H9 (cell line): Measurements from ENCODE around the gene CDK6. TPM values are rescaled to one million over a fixed set of nuclear protein-coding genes. Genes with fewer than 3 reads are reported as not detected.

Experiments used
- DNase-seq: peaks from one replicate; pipeline ENCODE4 v3.0.0-alpha.2; 2017
- H2AFZ ChIP-seq: one replicate; pipeline ENCODE4 v1.6.1; 2013; ENCODE audit warnings: mild to moderate bottlenecking, low read length, control low read depth, moderate library complexity
- H2AK5ac ChIP-seq: 2 replicates; pipeline ENCODE4 v1.6.1; 2013; ENCODE audit warnings: low read length, control low read depth, mixed read lengths; ENCODE audit not compliant: insufficient read length
- H2BK120ac ChIP-seq: one replicate; pipeline ENCODE4 v1.6.1; 2013; ENCODE audit warnings: low read depth, mild to moderate bottlenecking, low read length, control low read depth, inconsistent platforms; ENCODE audit not compliant: poor library complexity, severe bottlenecking
- H2BK12ac ChIP-seq: 2 replicates; pipeline ENCODE4 v1.6.1; 2013; ENCODE audit warnings: low read length, control low read depth, mixed read lengths, low read depth; ENCODE audit not compliant: insufficient read length
- H2BK15ac ChIP-seq: 2 replicates; pipeline ENCODE4 v1.6.1; 2013; ENCODE audit warnings: low read depth, low read length, control low read depth
- H2BK20ac ChIP-seq: one replicate; pipeline ENCODE4 v1.6.1; 2013; ENCODE audit warnings: low read depth, mild to moderate bottlenecking, low read length, control low read depth, inconsistent platforms; ENCODE audit not compliant: poor library complexity, severe bottlenecking
- H2BK5ac ChIP-seq: 2 replicates; pipeline ENCODE4 v1.6.1; 2013; ENCODE audit warnings: low read length, control low read depth, mixed read lengths; ENCODE audit not compliant: insufficient read length
- H3K14ac ChIP-seq: 2 replicates; pipeline ENCODE4 v1.6.1; 2013; ENCODE audit warnings: low read length, control low read depth; ENCODE audit not compliant: insufficient read depth
- H3K18ac ChIP-seq: 2 replicates; pipeline ENCODE4 v1.6.1; 2013; ENCODE audit warnings: low read depth, mild to moderate bottlenecking, mixed read lengths, low read length, control low read depth; ENCODE audit not compliant: insufficient read length
- H3K23ac ChIP-seq: 2 replicates; pipeline ENCODE4 v1.6.1; 2013; ENCODE audit warnings: low read length, control low read depth, mixed read lengths, low read depth; ENCODE audit not compliant: insufficient read length
- H3K23me2 ChIP-seq: 2 replicates; pipeline ENCODE4 v1.6.1; 2013; ENCODE audit warnings: low read depth, mild to moderate bottlenecking, mixed read lengths, low read length, control low read depth; ENCODE audit not compliant: insufficient read length, poor library complexity, severe bottlenecking
- H3K27ac ChIP-seq: 2 replicates; pipeline ENCODE4 v1.5.1; 2013; ENCODE audit warnings: low read length, control low read depth, mixed read lengths, low read depth; ENCODE audit not compliant: insufficient read length
- H3K27me3 ChIP-seq: 2 replicates; pipeline ENCODE4 v1.6.1; 2013; ENCODE audit warnings: low read length, control low read depth, inconsistent platforms; ENCODE audit not compliant: insufficient read depth
- H3K4ac ChIP-seq: 2 replicates; pipeline ENCODE4 v1.6.1; 2013; ENCODE audit warnings: low read depth, mild to moderate bottlenecking, control low read depth, inconsistent platforms, low read length, moderate library complexity
- H3K4me1 ChIP-seq: 2 replicates; pipeline ENCODE4 v1.6.1; 2013; ENCODE audit warnings: low read length, control low read depth, inconsistent platforms; ENCODE audit not compliant: insufficient read depth
- H3K4me2 ChIP-seq: 2 replicates; pipeline ENCODE4 v1.6.1; 2013; ENCODE audit warnings: low read length, control low read depth, mixed read lengths; ENCODE audit not compliant: insufficient read length, insufficient read depth
- H3K56ac ChIP-seq: 2 replicates; pipeline ENCODE4 v1.6.1; 2013; ENCODE audit warnings: low read depth, mild to moderate bottlenecking, mixed read lengths, low read length, control low read depth; ENCODE audit not compliant: insufficient read length
- H3K79me1 ChIP-seq: 2 replicates; pipeline ENCODE4 v1.6.1; 2013; ENCODE audit warnings: low read depth, mild to moderate bottlenecking, moderate library complexity, low read length, control low read depth, inconsistent platforms; ENCODE audit not compliant: insufficient read depth, poor library complexity, severe bottlenecking
- H3K79me2 ChIP-seq: 2 replicates; pipeline ENCODE4 v1.6.1; 2013; ENCODE audit warnings: low read length, control low read depth, inconsistent platforms; ENCODE audit not compliant: insufficient read depth
- H3K9ac ChIP-seq: 2 replicates; pipeline ENCODE4 v1.6.1; 2013; ENCODE audit warnings: low read length, control low read depth, mixed read lengths; ENCODE audit not compliant: insufficient read length; ENCODE audit errors: extremely low read depth
- H3K9me3 ChIP-seq: one replicate; pipeline ENCODE4 v1.6.1; 2013; ENCODE audit warnings: low read depth, low read length, inconsistent platforms; ENCODE audit not compliant: control insufficient read depth
- H3T11ph ChIP-seq: one replicate; pipeline ENCODE4 v1.6.1; 2013; ENCODE audit warnings: mild to moderate bottlenecking, low read length, control low read depth, inconsistent platforms
- H4K20me1 ChIP-seq: one replicate; pipeline ENCODE4 v1.6.1; 2013; ENCODE audit not compliant: control insufficient read depth, insufficient read length, insufficient read depth
- H4K5ac ChIP-seq: 2 replicates; pipeline ENCODE4 v1.6.1; 2013; ENCODE audit warnings: low read depth, mild to moderate bottlenecking, mixed read lengths, low read length, control low read depth; ENCODE audit not compliant: insufficient read length
- H4K8ac ChIP-seq: replicated peaks from 2 replicates; pipeline ENCODE4 v1.6.1; 2013; ENCODE audit warnings: low read length, control low read depth, mixed read lengths, low read depth; ENCODE audit not compliant: insufficient read length
- H4K91ac ChIP-seq: 2 replicates; pipeline ENCODE4 v1.6.1; 2013; ENCODE audit warnings: low read depth, mild to moderate bottlenecking, moderate library complexity, mixed read lengths, low read length, control low read depth; ENCODE audit not compliant: insufficient read length
- H3K27ac Mint-ChIP-seq, 3 experiments: 2 replicates in 2 of 3; 3 replicates in 1 of 3; pipeline ENCODE4 v1.8.0; 2020 to 2021; ENCODE audit warnings: mixed read lengths in 3 of 3, mild to moderate bottlenecking in 1 of 3, moderate library complexity in 1 of 3
- H3K27me3 Mint-ChIP-seq: 2 replicates; pipeline ENCODE4 v1.8.0; 2021; ENCODE audit warnings: low read depth, mild to moderate bottlenecking, moderate library complexity, mixed read lengths
- H3K36me3 Mint-ChIP-seq, 3 experiments: 2 replicates in 2 of 3; 3 replicates in 1 of 3; pipeline ENCODE4 v1.8.0; 2020 to 2021; ENCODE audit warnings: low read depth in 3 of 3, mixed read lengths in 3 of 3; ENCODE audit not compliant: insufficient read depth in 1 of 3
- H3K4me1 Mint-ChIP-seq, 2 experiments: 2 replicates each; pipeline ENCODE4 v1.8.0; 2020; ENCODE audit warnings: mixed read lengths in 2 of 2
- H3K4me3 Mint-ChIP-seq, 2 experiments: 2 replicates in 1 of 2; 3 replicates in 1 of 2; pipeline ENCODE4 v1.8.0; 2020 to 2021; ENCODE audit warnings: mild to moderate bottlenecking in 2 of 2, mixed read lengths in 2 of 2, moderate library complexity in 1 of 2
- H3K9me3 Mint-ChIP-seq, 2 experiments: 2 replicates in 1 of 2; 3 replicates in 1 of 2; pipeline ENCODE4 v1.8.0; 2020; ENCODE audit warnings: mild to moderate bottlenecking in 2 of 2, mixed read lengths in 2 of 2, moderate library complexity in 1 of 2
- WGBS: extraction: QIAGEN DNeasy Blood & Tissue Kit; methylation state at CpG from one replicate; pipeline ENCODE4 v1.1.7; 2013; ENCODE audit warnings: missing lambda C conversion rate, low lambda C conversion rate, mixed read lengths; ENCODE audit not compliant: insufficient read length; ENCODE audit errors: extremely low coverage; 5-methylcytosine and 5-hydroxymethylcytosine counted together
- total RNA-seq: library from RNA; stranded (reverse); gene quantifications from 2 replicates; pipeline ENCODE4 v1.2.1, GENCODE V29; 2021
- TF ChIP-seq, protein P1 (sequence below): fragments of 200-600 bp; sonication (generic); conservative IDR thresholded peaks from 3 replicates; pipeline ENCODE4 v1.8.0; 2021; ENCODE audit warnings: antibody characterized with exemption, mild to moderate bottlenecking

CDK6 gene
- total RNA-seq, 1 experiment from 2014 or later, result 30.0 TPM

DNA sequence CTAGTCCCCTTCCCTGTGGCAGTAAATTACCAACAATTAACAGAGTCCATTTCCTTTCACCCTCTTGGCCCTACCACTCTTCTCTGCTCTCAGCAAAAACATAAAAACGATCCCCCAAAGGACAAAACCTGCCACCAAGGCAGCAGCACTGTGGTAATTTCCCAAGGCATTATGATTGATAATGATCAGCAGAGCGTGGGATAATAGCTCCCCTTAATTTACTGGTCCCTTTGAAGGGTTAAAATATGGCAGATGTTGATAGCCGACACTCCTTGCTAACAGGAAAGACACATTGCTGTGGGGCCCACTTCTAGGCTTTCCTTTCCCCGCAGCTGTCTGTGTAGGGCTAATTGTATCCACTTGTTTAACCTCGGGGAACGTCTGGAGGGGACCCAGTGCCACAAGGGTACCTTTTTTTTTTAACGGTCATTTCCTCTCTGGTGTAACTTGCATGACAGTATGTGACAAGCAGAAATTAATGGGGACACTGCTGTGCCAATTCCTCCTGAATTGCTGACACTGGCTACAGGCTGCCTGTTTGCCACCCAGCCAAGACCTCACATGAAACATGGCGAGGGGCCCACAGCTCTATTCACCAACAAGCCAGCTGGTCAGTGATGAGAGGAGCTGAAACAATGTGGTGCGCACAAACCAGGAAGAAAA, 81.3 kb downstream of the CDK6 start:
- H2AK5ac ChIP-seq, result no peak overlapping the region
- TF ChIP-seq, protein P1, sequence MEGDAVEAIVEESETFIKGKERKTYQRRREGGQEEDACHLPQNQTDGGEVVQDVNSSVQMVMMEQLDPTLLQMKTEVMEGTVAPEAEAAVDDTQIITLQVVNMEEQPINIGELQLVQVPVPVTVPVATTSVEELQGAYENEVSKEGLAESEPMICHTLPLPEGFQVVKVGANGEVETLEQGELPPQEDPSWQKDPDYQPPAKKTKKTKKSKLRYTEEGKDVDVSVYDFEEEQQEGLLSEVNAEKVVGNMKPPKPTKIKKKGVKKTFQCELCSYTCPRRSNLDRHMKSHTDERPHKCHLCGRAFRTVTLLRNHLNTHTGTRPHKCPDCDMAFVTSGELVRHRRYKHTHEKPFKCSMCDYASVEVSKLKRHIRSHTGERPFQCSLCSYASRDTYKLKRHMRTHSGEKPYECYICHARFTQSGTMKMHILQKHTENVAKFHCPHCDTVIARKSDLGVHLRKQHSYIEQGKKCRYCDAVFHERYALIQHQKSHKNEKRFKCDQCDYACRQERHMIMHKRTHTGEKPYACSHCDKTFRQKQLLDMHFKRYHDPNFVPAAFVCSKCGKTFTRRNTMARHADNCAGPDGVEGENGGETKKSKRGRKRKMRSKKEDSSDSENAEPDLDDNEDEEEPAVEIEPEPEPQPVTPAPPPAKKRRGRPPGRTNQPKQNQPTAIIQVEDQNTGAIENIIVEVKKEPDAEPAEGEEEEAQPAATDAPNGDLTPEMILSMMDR, result no peak
- no peak overlapping the region for H2BK120ac ChIP-seq
- H2BK12ac ChIP-seq, result no peak overlapping the region
- no peak overlapping the region for H3K27ac ChIP-seq
- no peak overlapping the region for H2BK15ac ChIP-seq
- no CpG with 5 or more reads among the region's 9 CpGs for WGBS
- H3K14ac ChIP-seq, result no peak overlapping the region
- no peak overlapping the region for H2BK5ac ChIP-seq
- H3K9ac ChIP-seq, result no peak overlapping the region
- no peak overlapping the region for H4K91ac ChIP-seq
- no peak overlapping the region for H2AFZ ChIP-seq
- H4K8ac ChIP-seq, result no peak overlapping the region
- no peaks in the 10 kb centered on the region for H3K9me3 ChIP-seq
- H3K18ac ChIP-seq, result no peak overlapping the region
- no peaks in the 10 kb centered on the region for H3K23me2 ChIP-seq
- no peak overlapping the region for H3K56ac ChIP-seq
- Mint-ChIP-seq H3K27me3 (no peaks in the 10 kb centered on the region), H3K9me3 (no peaks in the 10 kb centered on the region; a peak in 1 of 5 replicates), H3K36me3 (peaks cover 0 to 4% (median 0%) of the 10 kb centered on the region in 3 experiments; a peak in 3 of 7 replicates), H3K27ac (peak overlapping the region; percentile 9 to 85 (median 24); a peak in 5 of 7 replicates), H3K4me3 (no peak overlapping the region), H3K4me1 (peaks cover 65 to 72% of the 10 kb centered on the region in 2 experiments)
- no peaks in the 10 kb centered on the region for H3K79me2 ChIP-seq
- H3K4me2 ChIP-seq, result no peak overlapping the region
- H3T11ph ChIP-seq, result no peak overlapping the region
- no peak overlapping the region for H4K5ac ChIP-seq
- no peaks in the 10 kb centered on the region for H4K20me1 ChIP-seq
- H3K4me1 ChIP-seq, result peaks cover 9% of the 10 kb centered on the region; the same call in 1 of the 2 replicates
- H3K4ac ChIP-seq, result no peak overlapping the region
- no peaks in the 10 kb centered on the region for H3K27me3 ChIP-seq
- no peak overlapping the region for H3K23ac ChIP-seq
- no peak for DNase-seq
- H3K79me1 ChIP-seq, result no peaks in the 10 kb centered on the region
- no peak overlapping the region for H2BK20ac ChIP-seq
